Esophagus muscularis mucosa (tissue), 3 donors: ENCODE data around the gene SEC14L1.

Experiments
- CTCF ChIP-seq, 3 experiments: fragments of 200-600 bp in 2 of 3; fragments of 450-650 bp in 1 of 3; sonication (generic) in 2 of 3; IDR thresholded peaks; one replicate each; pipeline ENCODE4 v1.5.1; 2017 to 2019; ENCODE audit warnings: antibody characterized with exemption in 3 of 3, mild to moderate bottlenecking in 2 of 3, moderate library complexity in 1 of 3
- POLR2A ChIP-seq: fragments of 450-650 bp; IDR thresholded peaks from one replicate; pipeline ENCODE4 v1.6.1; 2017; ENCODE audit warnings: antibody characterized with exemption, moderate library complexity, mild to moderate bottlenecking, low read depth
- POLR2AphosphoS5 ChIP-seq, 2 donors: sonication (generic); formaldehyde crosslinking; IDR thresholded peaks; one replicate each; pipeline ENCODE4 v1.6.1; 2017; ENCODE audit warnings: antibody characterized with exemption in 2 of 2

GRCh38 chr17:77204536-77204935 lies 63.8 kb downstream of the SEC14L1 start:
- TF ChIP-seq CTCF (IDR thresholded peaks at IDR 0.05): no peak
- no peak for TF ChIP-seq POLR2A
- TF ChIP-seq POLR2AphosphoS5 (IDR thresholded peaks at IDR 0.05): no peak
